K562 (cell line): ENCODE measurements around the gene HSPA1B. TPM values are rescaled to one million over a fixed set of nuclear protein-coding genes. Genes with fewer than 3 reads are reported as not detected.

Source experiments
- FOXK1 ChIP-seq: sonication (generic); formaldehyde crosslinking; IDR thresholded peaks from 2 replicates; pipeline ENCODE4 v1.8.0; 2022; ENCODE audit warnings: missing genetic modification reagents, mild to moderate bottlenecking, borderline replicate concordance
- HDAC6 ChIP-seq: IDR thresholded peaks from 2 replicates; pipeline ENCODE4 v1.6.1; 2012; ENCODE audit warnings: low read depth, mild to moderate bottlenecking, control low read depth, inconsistent platforms, low read length, moderate library complexity
- NFIC ChIP-seq: fragments of 450-650 bp; IDR thresholded peaks from 2 replicates; pipeline ENCODE4 v1.6.1; 2017; ENCODE audit warnings: mild to moderate bottlenecking, inconsistent platforms
- NR2F6 ChIP-seq: fragments of 450-650 bp; formaldehyde crosslinking; IDR thresholded peaks from 2 replicates; pipeline ENCODE4 v1.4.0; 2020; ENCODE audit warnings: mild to moderate bottlenecking
- NR4A1 ChIP-seq, 2 experiments: fragments of 250-450 bp in 1 of 2; fragments of 450-650 bp in 1 of 2; sonication (Bioruptor Pico) in 1 of 2; IDR thresholded peaks; 2 replicates each; pipeline versions ENCODE4 v1.4.0 to v1.6.1; 2016 to 2020; ENCODE audit warnings: mild to moderate bottlenecking in 2 of 2, missing compliant biosample characterization in 1 of 2, missing genetic modification characterization in 1 of 2, moderate library complexity in 1 of 2
- REST ChIP-seq, 2 experiments: fragments of 450-650 bp; formaldehyde crosslinking in 1 of 2; IDR thresholded peaks; 2 replicates each; pipeline versions ENCODE4 v1.4.0 to v1.6.1; 2014 to 2020; ENCODE audit warnings: mild to moderate bottlenecking in 2 of 2, borderline replicate concordance in 1 of 2, low read depth in 1 of 2
- ZEB2 ChIP-seq: fragments of 450-650 bp; IDR thresholded peaks from 2 replicates; pipeline ENCODE4 v1.6.1; 2016
- ZNF232 ChIP-seq: sonication (generic); formaldehyde crosslinking; IDR thresholded peaks from 2 replicates; pipeline ENCODE4 v1.8.0; 2022; ENCODE audit warnings: mild to moderate bottlenecking, missing genetic modification reagents
- polyA plus RNA-seq, 8 experiments: library from polyadenylated mRNA; depleted of rRNA in 4 of 8; stranded (reverse) in 5 of 8; unstranded in 3 of 8; fragments of >200 nt; fragmentation: Nextera tagmentation in 2 of 8; fragmentation: Illumina TruSeq in 1 of 8; extraction: Ambion mirVana in 2 of 8; extraction: Trizol in 1 of 8; gene quantifications; 2 replicates each; pipeline versions ENCODE4 v1.2.1 to v1.2.3, GENCODE V29; 2011 to 2014; ENCODE audit warnings: inconsistent platforms in 1 of 8, missing spikeins in 1 of 8
- total RNA-seq, 7 experiments: library from RNA; depleted of rRNA in 6 of 7; stranded (reverse); fragments of >200 nt in 6 of 7; fragmentation: Illumina TruSeq in 2 of 7; extraction: Trizol in 2 of 7; gene quantifications; 2 replicates each; pipeline versions ENCODE4 v1.2.1 to v1.2.3, GENCODE V29; 2011 to 2021; ENCODE audit warnings: low replicate concordance in 1 of 7

HSPA1B gene
- total and polyA plus RNA-seq, 9 of the 15 experiments (the other 6 are each of a cell fraction or from before 2014, with no cell fraction given): 0.27 to 227 (median 51.2) TPM

- TF ChIP-seq REST (IDR thresholded peaks at IDR 0.05; ENCODE audit: borderline replicate concordance) (no peak), REST (CRISPR knock-in tag; IDR thresholded peaks at IDR 0.05; ENCODE audit: low read depth) (no peak), NR4A1 (CRISPR knock-in tag; IDR thresholded peaks at IDR 0.05) (no peak), NR4A1 (tag; IDR thresholded peaks at IDR 0.05) (no peak), FOXK1 (CRISPR knock-in tag) (no peak), NFIC (no peak; the same call in 1 of the 2 replicates), ZNF232 (no peak), ZEB2 (no peak), HDAC6 (no peak), NR2F6 (CRISPR knock-in tag) (no peak)
These were observed 49.6 kb downstream of the HSPA1B start (continued) for GRCh38 chr6:31877125-31877650.
